Neural cell (in vitro differentiated cells): ENCODE data around the gene PLD1. TPM values are rescaled to one million over a fixed set of nuclear protein-coding genes. Genes with fewer than 3 reads are reported as not detected.

Experiments
- H2AFZ ChIP-seq: fragments of 200-600, 300-800 bp; sonication (generic), shearing (Covaris generic); 2 replicates; pipeline ENCODE4 v1.6.0; 2014; ENCODE audit warnings: low read depth, mild to moderate bottlenecking, antibody characterized with exemption, low read length, moderate library complexity
- H3F3A ChIP-seq: fragments of 200-600 bp; shearing (Covaris generic); 2 replicates; pipeline ENCODE4 v1.6.1; 2016; ENCODE audit warnings: mild to moderate bottlenecking, moderate library complexity, mixed read lengths, antibody characterized with exemption, low read length; ENCODE audit not compliant: insufficient read depth, poor library complexity, severe bottlenecking
- H3K27ac ChIP-seq: fragments of 200-600, 300-800 bp; sonication (generic), shearing (Covaris generic); 2 replicates; pipeline ENCODE4 v1.5.1; 2014; ENCODE audit warnings: mild to moderate bottlenecking, low read length, moderate library complexity
- H3K27me3 ChIP-seq: fragments of 300-800, 200-600 bp; sonication (generic), shearing (Covaris generic); 2 replicates; pipeline ENCODE4 v1.6.0; 2014; ENCODE audit warnings: mild to moderate bottlenecking, low read depth, low read length, moderate library complexity; ENCODE audit not compliant: insufficient read depth
- H3K36me3 ChIP-seq: fragments of 300-800, 200-600 bp; sonication (generic), shearing (Covaris generic); 2 replicates; pipeline ENCODE4 v1.5.1; 2014; ENCODE audit warnings: mild to moderate bottlenecking, antibody characterized with exemption, low read length, moderate library complexity; ENCODE audit not compliant: insufficient read depth
- H3K4me2 ChIP-seq: fragments of 300-800, 200-600 bp; sonication (generic), shearing (Covaris generic); 2 replicates; pipeline ENCODE4 v1.6.0; 2014; ENCODE audit warnings: mild to moderate bottlenecking, low read length
- H3K4me3 ChIP-seq: fragments of 300-800, 200-600 bp; sonication (generic), shearing (Covaris generic); 2 replicates; pipeline ENCODE4 v1.5.1; 2014; ENCODE audit warnings: mild to moderate bottlenecking, low read length, moderate library complexity
- H3K79me2 ChIP-seq: fragments of 200-600 bp; shearing (Covaris generic); replicated peaks from 2 replicates; pipeline ENCODE4 v1.6.0; 2014; ENCODE audit warnings: mild to moderate bottlenecking, low read length, moderate library complexity; ENCODE audit not compliant: insufficient read depth
- H3K9ac ChIP-seq: fragments of 300-800, 200-600 bp; sonication (generic), shearing (Covaris generic); 2 replicates; pipeline ENCODE4 v1.6.1; 2016; ENCODE audit warnings: mild to moderate bottlenecking, low read length, mixed read lengths
- H3K9me2 ChIP-seq: fragments of 200-600 bp; shearing (Covaris generic); 2 replicates; pipeline ENCODE4 v1.6.1; 2016; ENCODE audit warnings: mild to moderate bottlenecking, low read length, mixed read lengths; ENCODE audit not compliant: insufficient read depth
- H3K9me3 ChIP-seq: fragments of 200-600, 300-800 bp; sonication (generic), shearing (Covaris generic); 2 replicates; pipeline ENCODE4 v1.6.1; 2016; ENCODE audit warnings: mild to moderate bottlenecking, mixed run types, low read length, moderate library complexity, mixed read lengths
- H4K20me1 ChIP-seq: fragments of 200-600 bp; shearing (Covaris generic); 2 replicates; pipeline ENCODE4 v1.6.1; 2016; ENCODE audit warnings: mild to moderate bottlenecking, mixed run types; ENCODE audit not compliant: insufficient read depth
- EP300 ChIP-seq: fragments of 450-650 bp; conservative IDR thresholded peaks from 2 replicates; pipeline ENCODE4 v1.6.1; 2014; ENCODE audit warnings: antibody characterized with exemption, mild to moderate bottlenecking, moderate library complexity; ENCODE audit not compliant: poor library complexity, severe bottlenecking
- EZH2 ChIP-seq: fragments of 200-600, 300-800 bp; shearing (Covaris generic), sonication (generic); IDR thresholded peaks from 2 replicates; pipeline ENCODE4 v1.6.1; 2014; ENCODE audit warnings: antibody characterized with exemption, low read length, borderline replicate concordance, mild to moderate bottlenecking; ENCODE audit not compliant: insufficient read depth, poor library complexity, severe bottlenecking
- MXI1 ChIP-seq: fragments of 450-650 bp; conservative IDR thresholded peaks from 2 replicates; pipeline ENCODE4 v1.6.1; 2014; ENCODE audit warnings: antibody characterized with exemption, mild to moderate bottlenecking; ENCODE audit not compliant: poor library complexity, severe bottlenecking
- POLR2AphosphoS5 ChIP-seq: IDR thresholded peaks from 2 replicates; pipeline ENCODE4 v1.6.1; 2012
- RAD21 ChIP-seq: fragments of 450-650 bp; conservative IDR thresholded peaks from 2 replicates; pipeline ENCODE4 v1.6.1; 2014; ENCODE audit warnings: antibody characterized with exemption, mild to moderate bottlenecking, moderate library complexity
- SMC3 ChIP-seq: fragments of 450-650 bp; conservative IDR thresholded peaks from 2 replicates; pipeline ENCODE4 v1.6.1; 2014; ENCODE audit warnings: antibody characterized with exemption, mild to moderate bottlenecking, moderate library complexity; ENCODE audit not compliant: poor library complexity
- TAF1 ChIP-seq: IDR thresholded peaks from 2 replicates; pipeline ENCODE4 v1.6.1; 2012; ENCODE audit warnings: low read depth
- polyA plus RNA-seq: library from polyadenylated mRNA; depleted of rRNA; stranded (reverse); fragments of >200 nt; gene quantifications from 2 replicates; pipeline ENCODE4 v1.2.3, GENCODE V29; 2014
- TF ChIP-seq, protein P1 (sequence below): fragments of 450-650 bp; IDR thresholded peaks from 2 replicates; pipeline ENCODE4 v1.5.1; 2014; ENCODE audit warnings: antibody characterized with exemption, mild to moderate bottlenecking, moderate library complexity; ENCODE audit not compliant: poor library complexity, severe bottlenecking
- TF ChIP-seq, protein P2 (sequence below): IDR thresholded peaks from 2 replicates; pipeline ENCODE4 v1.6.1; 2012; ENCODE audit warnings: borderline replicate concordance

PLD1 gene
- polyA plus RNA-seq, 1 donor from 2014 or later, result 0.06 TPM

GRCh38 chr3:171644681-171645080 is 165.6 kb downstream of the PLD1 start:
- H4K20me1 ChIP-seq, result no peaks in the 10 kb centered on the region
- no peak overlapping the region for H3K27ac ChIP-seq
- H3K4me3 ChIP-seq, result no peak overlapping the region

DNA sequence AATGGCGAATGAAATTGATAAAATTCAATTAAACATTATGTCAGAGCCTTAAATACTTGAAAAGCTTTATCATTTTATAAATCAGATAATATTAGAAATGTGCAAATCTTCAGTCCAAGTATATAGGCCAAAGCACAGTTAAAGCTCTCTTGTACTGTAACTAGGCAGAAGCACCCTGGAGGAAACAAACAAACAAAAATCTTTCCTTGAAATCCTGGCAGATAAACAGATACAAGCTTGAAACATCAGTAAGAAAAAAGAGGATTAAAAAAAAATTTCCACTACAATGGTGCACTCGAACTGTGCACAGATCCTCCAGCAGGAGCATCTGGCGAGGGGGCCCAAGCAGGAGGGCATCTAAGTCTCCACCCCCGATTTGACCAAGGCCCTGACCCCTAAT is 166.6 kb downstream of the PLD1 start:
- H3K9ac ChIP-seq, result no peak overlapping the region
- H4K20me1 ChIP-seq, result no peaks in the 10 kb centered on the region
- H2AFZ ChIP-seq, result no peak overlapping the region
- H3K4me3 ChIP-seq, result no peak overlapping the region
- H3F3A ChIP-seq, result no peaks in the 10 kb centered on the region
- TF ChIP-seq, protein P1, sequence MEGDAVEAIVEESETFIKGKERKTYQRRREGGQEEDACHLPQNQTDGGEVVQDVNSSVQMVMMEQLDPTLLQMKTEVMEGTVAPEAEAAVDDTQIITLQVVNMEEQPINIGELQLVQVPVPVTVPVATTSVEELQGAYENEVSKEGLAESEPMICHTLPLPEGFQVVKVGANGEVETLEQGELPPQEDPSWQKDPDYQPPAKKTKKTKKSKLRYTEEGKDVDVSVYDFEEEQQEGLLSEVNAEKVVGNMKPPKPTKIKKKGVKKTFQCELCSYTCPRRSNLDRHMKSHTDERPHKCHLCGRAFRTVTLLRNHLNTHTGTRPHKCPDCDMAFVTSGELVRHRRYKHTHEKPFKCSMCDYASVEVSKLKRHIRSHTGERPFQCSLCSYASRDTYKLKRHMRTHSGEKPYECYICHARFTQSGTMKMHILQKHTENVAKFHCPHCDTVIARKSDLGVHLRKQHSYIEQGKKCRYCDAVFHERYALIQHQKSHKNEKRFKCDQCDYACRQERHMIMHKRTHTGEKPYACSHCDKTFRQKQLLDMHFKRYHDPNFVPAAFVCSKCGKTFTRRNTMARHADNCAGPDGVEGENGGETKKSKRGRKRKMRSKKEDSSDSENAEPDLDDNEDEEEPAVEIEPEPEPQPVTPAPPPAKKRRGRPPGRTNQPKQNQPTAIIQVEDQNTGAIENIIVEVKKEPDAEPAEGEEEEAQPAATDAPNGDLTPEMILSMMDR, result no peak
- TF ChIP-seq TAF1 (no peak), POLR2AphosphoS5 (no peak), MXI1 (no peak), EZH2 (no peak), RAD21 (no peak)
- no peaks in the 10 kb centered on the region for H3K79me2 ChIP-seq
- H3K9me2 ChIP-seq, result no peaks in the 10 kb centered on the region
- H3K36me3 ChIP-seq, result no peaks in the 10 kb centered on the region
- no peaks in the 10 kb centered on the region for H3K27me3 ChIP-seq
- H3K27ac ChIP-seq, result no peak overlapping the region
- no peak overlapping the region for H3K4me2 ChIP-seq
- no peaks in the 10 kb centered on the region for H3K9me3 ChIP-seq

More at GRCh38 chr3:171644681-171645080, 165.6 kb downstream of the PLD1 start:
- Histone ChIP-seq H3K79me2 (no peaks in the 10 kb centered on the region), H3F3A (no peaks in the 10 kb centered on the region), H3K9me2 (no peaks in the 10 kb centered on the region), H3K9ac (no peak overlapping the region), H3K9me3 (no peaks in the 10 kb centered on the region), H3K4me2 (no peak overlapping the region), H3K27me3 (no peaks in the 10 kb centered on the region), H3K36me3 (no peaks in the 10 kb centered on the region), H2AFZ (no peak overlapping the region)
- no peak for TF ChIP-seq POLR2AphosphoS5
- TF ChIP-seq, protein P1, result no peak
- no peak for TF ChIP-seq EZH2
- no peak for TF ChIP-seq EP300
- no peak for TF ChIP-seq TAF1

DNA sequence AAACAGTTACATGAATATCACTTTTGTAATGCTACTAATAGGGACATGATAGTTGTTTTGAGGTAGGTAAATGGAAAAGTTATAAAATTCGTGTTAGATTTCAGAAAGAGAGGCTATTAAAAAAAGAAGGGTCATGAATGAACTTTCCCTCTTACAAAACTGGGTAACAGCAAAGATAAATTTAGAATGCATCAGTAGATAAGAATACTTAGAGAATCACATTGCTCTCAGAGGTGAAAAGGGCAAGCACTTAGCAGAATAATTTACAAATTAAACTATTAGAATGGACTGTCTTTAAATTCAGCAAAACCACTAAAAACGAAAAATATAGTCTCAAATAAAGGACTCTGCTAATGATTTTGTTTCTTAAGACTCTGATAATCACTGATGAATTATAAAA is 167.2 kb downstream of the PLD1 start:
- no peak overlapping the region for H3K9ac ChIP-seq
- no peaks in the 10 kb centered on the region for H4K20me1 ChIP-seq
- H3K27ac ChIP-seq, result no peak overlapping the region
- H3K4me2 ChIP-seq, result no peak overlapping the region
- no peaks in the 10 kb centered on the region for H3K9me3 ChIP-seq
- no peaks in the 10 kb centered on the region for H3K36me3 ChIP-seq
- H3K4me3 ChIP-seq, result no peak overlapping the region
- TF ChIP-seq EZH2 (no peak), POLR2AphosphoS5 (no peak), EP300 (no peak), RAD21 (no peak), SMC3 (no peak), MXI1 (no peak), TAF1 (no peak)
- TF ChIP-seq, protein P1, result no peak
- TF ChIP-seq, protein P2, sequence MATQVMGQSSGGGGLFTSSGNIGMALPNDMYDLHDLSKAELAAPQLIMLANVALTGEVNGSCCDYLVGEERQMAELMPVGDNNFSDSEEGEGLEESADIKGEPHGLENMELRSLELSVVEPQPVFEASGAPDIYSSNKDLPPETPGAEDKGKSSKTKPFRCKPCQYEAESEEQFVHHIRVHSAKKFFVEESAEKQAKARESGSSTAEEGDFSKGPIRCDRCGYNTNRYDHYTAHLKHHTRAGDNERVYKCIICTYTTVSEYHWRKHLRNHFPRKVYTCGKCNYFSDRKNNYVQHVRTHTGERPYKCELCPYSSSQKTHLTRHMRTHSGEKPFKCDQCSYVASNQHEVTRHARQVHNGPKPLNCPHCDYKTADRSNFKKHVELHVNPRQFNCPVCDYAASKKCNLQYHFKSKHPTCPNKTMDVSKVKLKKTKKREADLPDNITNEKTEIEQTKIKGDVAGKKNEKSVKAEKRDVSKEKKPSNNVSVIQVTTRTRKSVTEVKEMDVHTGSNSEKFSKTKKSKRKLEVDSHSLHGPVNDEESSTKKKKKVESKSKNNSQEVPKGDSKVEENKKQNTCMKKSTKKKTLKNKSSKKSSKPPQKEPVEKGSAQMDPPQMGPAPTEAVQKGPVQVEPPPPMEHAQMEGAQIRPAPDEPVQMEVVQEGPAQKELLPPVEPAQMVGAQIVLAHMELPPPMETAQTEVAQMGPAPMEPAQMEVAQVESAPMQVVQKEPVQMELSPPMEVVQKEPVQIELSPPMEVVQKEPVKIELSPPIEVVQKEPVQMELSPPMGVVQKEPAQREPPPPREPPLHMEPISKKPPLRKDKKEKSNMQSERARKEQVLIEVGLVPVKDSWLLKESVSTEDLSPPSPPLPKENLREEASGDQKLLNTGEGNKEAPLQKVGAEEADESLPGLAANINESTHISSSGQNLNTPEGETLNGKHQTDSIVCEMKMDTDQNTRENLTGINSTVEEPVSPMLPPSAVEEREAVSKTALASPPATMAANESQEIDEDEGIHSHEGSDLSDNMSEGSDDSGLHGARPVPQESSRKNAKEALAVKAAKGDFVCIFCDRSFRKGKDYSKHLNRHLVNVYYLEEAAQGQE, result no peak
- no peaks in the 10 kb centered on the region for H3K79me2 ChIP-seq
- no peaks in the 10 kb centered on the region for H3F3A ChIP-seq
- no peaks in the 10 kb centered on the region for H3K27me3 ChIP-seq
- no peak overlapping the region for H2AFZ ChIP-seq
- no peaks in the 10 kb centered on the region for H3K9me2 ChIP-seq
